ENCODE measurements around the gene AOC1.

GRCh38 chr7:150904011-150904909 lies 51.9 kb downstream of the AOC1 start:
- TF ChIP-seq, protein P1, sequence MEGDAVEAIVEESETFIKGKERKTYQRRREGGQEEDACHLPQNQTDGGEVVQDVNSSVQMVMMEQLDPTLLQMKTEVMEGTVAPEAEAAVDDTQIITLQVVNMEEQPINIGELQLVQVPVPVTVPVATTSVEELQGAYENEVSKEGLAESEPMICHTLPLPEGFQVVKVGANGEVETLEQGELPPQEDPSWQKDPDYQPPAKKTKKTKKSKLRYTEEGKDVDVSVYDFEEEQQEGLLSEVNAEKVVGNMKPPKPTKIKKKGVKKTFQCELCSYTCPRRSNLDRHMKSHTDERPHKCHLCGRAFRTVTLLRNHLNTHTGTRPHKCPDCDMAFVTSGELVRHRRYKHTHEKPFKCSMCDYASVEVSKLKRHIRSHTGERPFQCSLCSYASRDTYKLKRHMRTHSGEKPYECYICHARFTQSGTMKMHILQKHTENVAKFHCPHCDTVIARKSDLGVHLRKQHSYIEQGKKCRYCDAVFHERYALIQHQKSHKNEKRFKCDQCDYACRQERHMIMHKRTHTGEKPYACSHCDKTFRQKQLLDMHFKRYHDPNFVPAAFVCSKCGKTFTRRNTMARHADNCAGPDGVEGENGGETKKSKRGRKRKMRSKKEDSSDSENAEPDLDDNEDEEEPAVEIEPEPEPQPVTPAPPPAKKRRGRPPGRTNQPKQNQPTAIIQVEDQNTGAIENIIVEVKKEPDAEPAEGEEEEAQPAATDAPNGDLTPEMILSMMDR (IDR thresholded peaks at IDR 0.05 in 8 of 11, conservative IDR thresholded peaks at IDR 0.05 in 3 of 11): no peak
- no peak for TF ChIP-seq POLR2A (IDR thresholded peaks at IDR 0.05)
